SK-N-SH (cell line): ENCODE results near the gene CBLIF. TPM values are rescaled to one million over a fixed set of nuclear protein-coding genes. Genes with fewer than 3 reads are reported as not detected.

Source experiments
- CTCF ChIA-PET: fragments of 300-600, 350-600 bp; formaldehyde crosslinking; extraction: SDS; loops from one replicate; lab custom pipeline; 2021; lab: Yijun Ruan, JAX
- POLR2A ChIA-PET: fragments of 350-600 bp; sonication (Branson Sonifier 250); formaldehyde crosslinking; extraction: SDS; loops from one replicate; lab custom pipeline; 2020; ENCODE audit warnings: antibody characterized with exemption, inconsistent platforms; lab: Yijun Ruan, JAX
- DNase-seq: peaks from one replicate; pipeline ENCODE4 v3.0.0; 2012
- H2AFZ ChIP-seq: fragments of 200-600 bp; sonication (generic); 2 replicates; pipeline ENCODE4 v1.8.1; 2016; ENCODE audit warnings: antibody characterized with exemption, mild to moderate bottlenecking, low read depth
- H3F3A ChIP-seq: fragments of 200-600 bp; sonication (generic); replicated peaks from 2 replicates; pipeline ENCODE3; 2016; ENCODE audit warnings: antibody characterized with exemption, mild to moderate bottlenecking; ENCODE audit not compliant: insufficient read depth
- H3K27ac ChIP-seq, 2 experiments: fragments of 200-500 bp in 1 of 2; fragments of 200-600 bp in 1 of 2; sonication (Bioruptor generic) in 1 of 2; sonication (generic), shearing (Covaris generic) in 1 of 2; 2 replicates each; pipeline versions ENCODE4 v1.5.1 to v1.6.1; 2014 to 2016; ENCODE audit warnings: low read depth in 2 of 2, inconsistent platforms in 1 of 2, low read length in 1 of 2, mild to moderate bottlenecking in 1 of 2, mixed read lengths in 1 of 2
- H3K27me3 ChIP-seq: fragments of 200-600 bp; sonication (generic), shearing (Covaris generic); 2 replicates; pipeline ENCODE4 v1.6.1; 2016; ENCODE audit warnings: mixed run types; ENCODE audit not compliant: insufficient read depth
- H3K36me3 ChIP-seq, 2 experiments: fragments of 200-500 bp in 1 of 2; fragments of 200-600 bp in 1 of 2; sonication (Bioruptor generic) in 1 of 2; sonication (generic) in 1 of 2; replicated peaks in 1 of 2; 2 replicates each; pipeline versions ENCODE3 to v1.5.1; 2014 to 2016; ENCODE audit warnings: low read length in 1 of 2, mild to moderate bottlenecking in 1 of 2; ENCODE audit not compliant: insufficient read depth in 2 of 2, control insufficient read depth in 1 of 2
- H3K4me1 ChIP-seq, 2 experiments: fragments of 200-500 bp in 1 of 2; fragments of 200-600 bp in 1 of 2; sonication (Bioruptor generic) in 1 of 2; sonication (generic), shearing (Covaris generic) in 1 of 2; 2 replicates each; pipeline versions ENCODE4 v1.5.1 to v1.6.1; 2014 to 2016; ENCODE audit warnings: low read depth in 1 of 2, low read length in 1 of 2, mixed run types in 1 of 2; ENCODE audit not compliant: insufficient read depth in 2 of 2, control insufficient read depth in 1 of 2
- H3K4me2 ChIP-seq: fragments of 200-600 bp; sonication (generic), shearing (Covaris generic); 2 replicates; pipeline ENCODE4 v1.6.1; 2017; ENCODE audit warnings: mixed run types
- H3K4me3 ChIP-seq, 2 experiments: fragments of 200-500 bp in 1 of 2; fragments of 200-600 bp in 1 of 2; sonication (Bioruptor generic) in 1 of 2; sonication (generic), shearing (Covaris generic) in 1 of 2; 2 replicates each; pipeline versions ENCODE4 v1.5.1 to v1.8.1; 2014 to 2016; ENCODE audit warnings: low read depth in 2 of 2, inconsistent platforms in 1 of 2, low read length in 1 of 2, mild to moderate bottlenecking in 1 of 2, mixed read lengths in 1 of 2, moderate library complexity in 1 of 2
- H3K79me2 ChIP-seq: fragments of 200-600 bp; sonication (generic); 2 replicates; pipeline ENCODE4 v1.8.1; 2017; ENCODE audit warnings: mild to moderate bottlenecking; ENCODE audit not compliant: insufficient read depth
- H3K9ac ChIP-seq: fragments of 200-600 bp; sonication (generic); 2 replicates; pipeline ENCODE4 v1.6.1; 2017; ENCODE audit warnings: mixed run types
- H3K9me2 ChIP-seq: fragments of 200-600 bp; sonication (generic); 2 replicates; pipeline ENCODE4 v1.6.1; 2017; ENCODE audit warnings: mixed run types
- H3K9me3 ChIP-seq: fragments of 200-600 bp; sonication (generic); 2 replicates; pipeline ENCODE4 v1.6.1; 2017; ENCODE audit warnings: mixed run types, mild to moderate bottlenecking, moderate library complexity
- H4K20me1 ChIP-seq: fragments of 200-600 bp; sonication (generic); 2 replicates; pipeline ENCODE4 v1.6.1; 2017; ENCODE audit warnings: mild to moderate bottlenecking, mixed run types; ENCODE audit not compliant: insufficient read depth
- CHD2 ChIP-seq: fragments of 150-350 bp; IDR thresholded peaks from 2 replicates; pipeline ENCODE4 v1.6.1; 2018; ENCODE audit warnings: low read length; ENCODE audit not compliant: partially characterized antibody
- ELF1 ChIP-seq: IDR thresholded peaks from 2 replicates; pipeline ENCODE4 v1.4.0; 2012
- EZH2phosphoT487 ChIP-seq: fragments of 200-600 bp; sonication (generic); IDR thresholded peaks from 2 replicates; pipeline ENCODE4 v1.6.1; 2017; ENCODE audit warnings: low read depth, mixed run types, mild to moderate bottlenecking, antibody characterized with exemption, moderate library complexity, borderline replicate concordance
- FOXJ3 ChIP-seq: sonication (generic); formaldehyde crosslinking; IDR thresholded peaks from 2 replicates; pipeline ENCODE4 v1.5.1; 2020; ENCODE audit warnings: mild to moderate bottlenecking, missing genetic modification reagents
- GABPA ChIP-seq: IDR thresholded peaks from 2 replicates; pipeline ENCODE4 v1.4.0; 2012; ENCODE audit warnings: low read depth, mild to moderate bottlenecking
- GATA2 ChIP-seq: sonication (generic); formaldehyde crosslinking; IDR thresholded peaks from 2 replicates; pipeline ENCODE4 v1.5.0; 2020; ENCODE audit warnings: mild to moderate bottlenecking, missing genetic modification reagents
- JUND ChIP-seq: IDR thresholded peaks from 2 replicates; pipeline ENCODE4 v1.4.0; 2012
- MEF2A ChIP-seq: IDR thresholded peaks from 2 replicates; pipeline ENCODE4 v1.4.0; 2012; ENCODE audit warnings: low read depth, borderline replicate concordance
- MXI1 ChIP-seq: IDR thresholded peaks from 2 replicates; pipeline ENCODE4 v1.6.1; 2012; ENCODE audit warnings: mild to moderate bottlenecking, low read depth, low read length, improper control_type of control experiment
- NFIC ChIP-seq: IDR thresholded peaks from 2 replicates; pipeline ENCODE4 v1.4.0; 2012; ENCODE audit warnings: borderline replicate concordance
- POLR2AphosphoS5 ChIP-seq: IDR thresholded peaks from 2 replicates; pipeline ENCODE4 v1.6.1; 2012; ENCODE audit warnings: low read depth, low read length
- RAD21 ChIP-seq: IDR thresholded peaks from 2 replicates; pipeline ENCODE4 v1.6.1; 2012; ENCODE audit warnings: mild to moderate bottlenecking, low read length
- RCOR1 ChIP-seq: fragments of 150-350 bp; IDR thresholded peaks from 2 replicates; pipeline ENCODE4 v1.6.1; 2017; ENCODE audit warnings: antibody characterized with exemption, low read length
- SIN3A ChIP-seq: IDR thresholded peaks from 2 replicates; pipeline ENCODE4 v1.6.1; 2012; ENCODE audit warnings: low read depth, mild to moderate bottlenecking, low read length, moderate library complexity, borderline replicate concordance
- TAF1 ChIP-seq: IDR thresholded peaks from 2 replicates; pipeline ENCODE4 v1.6.1; 2012; ENCODE audit warnings: low read depth, mild to moderate bottlenecking, low read length, moderate library complexity, borderline replicate concordance
- TCF12 ChIP-seq: IDR thresholded peaks from 2 replicates; pipeline ENCODE4 v1.4.0; 2012
- TEAD4 ChIP-seq: IDR thresholded peaks from 2 replicates; pipeline ENCODE4 v1.4.0; 2012; ENCODE audit warnings: mild to moderate bottlenecking, borderline replicate concordance; ENCODE audit not compliant: insufficient read depth
- WGBS: methylation state at CpG from one replicate; pipeline ENCODE4 v1.1.6; 2017; ENCODE audit warnings: low lambda C conversion rate; 5-methylcytosine and 5-hydroxymethylcytosine counted together
- polyA plus RNA-seq, 3 experiments: library from polyadenylated mRNA; depleted of rRNA; stranded (reverse); fragments of >200 nt; gene quantifications; 2 replicates each; pipeline ENCODE4 v1.2.3, GENCODE V29; 2012
- TF ChIP-seq, protein P1 (sequence below): fragments of 200-600 bp; sonication (generic); IDR thresholded peaks from 2 replicates; pipeline ENCODE4 v1.6.1; 2017; ENCODE audit warnings: antibody characterized with exemption, mild to moderate bottlenecking, moderate library complexity
- TF ChIP-seq, protein P2 (sequence below): IDR thresholded peaks from 2 replicates; pipeline ENCODE4 v1.4.0; 2012; ENCODE audit warnings: low read depth, borderline replicate concordance
- TF ChIP-seq, protein P3 (sequence below): IDR thresholded peaks from 2 replicates; pipeline ENCODE4 v1.4.0; 2012; ENCODE audit warnings: low read depth, borderline replicate concordance
- TF ChIP-seq, protein P4 (sequence below): IDR thresholded peaks from 2 replicates; pipeline ENCODE4 v1.6.1; 2012; ENCODE audit warnings: mild to moderate bottlenecking, low read depth, low read length, moderate library complexity
- TF ChIP-seq, protein P5 (sequence below): fragments of 150-350 bp; IDR thresholded peaks from 2 replicates; pipeline ENCODE4 v1.6.1; 2017; ENCODE audit warnings: antibody characterized with exemption, low read length, low read depth, borderline replicate concordance

The CBLIF gene
- polyA plus RNA-seq, 1 of the 3 experiments (the other 2 are of a cell fraction), result not detected

DNA sequence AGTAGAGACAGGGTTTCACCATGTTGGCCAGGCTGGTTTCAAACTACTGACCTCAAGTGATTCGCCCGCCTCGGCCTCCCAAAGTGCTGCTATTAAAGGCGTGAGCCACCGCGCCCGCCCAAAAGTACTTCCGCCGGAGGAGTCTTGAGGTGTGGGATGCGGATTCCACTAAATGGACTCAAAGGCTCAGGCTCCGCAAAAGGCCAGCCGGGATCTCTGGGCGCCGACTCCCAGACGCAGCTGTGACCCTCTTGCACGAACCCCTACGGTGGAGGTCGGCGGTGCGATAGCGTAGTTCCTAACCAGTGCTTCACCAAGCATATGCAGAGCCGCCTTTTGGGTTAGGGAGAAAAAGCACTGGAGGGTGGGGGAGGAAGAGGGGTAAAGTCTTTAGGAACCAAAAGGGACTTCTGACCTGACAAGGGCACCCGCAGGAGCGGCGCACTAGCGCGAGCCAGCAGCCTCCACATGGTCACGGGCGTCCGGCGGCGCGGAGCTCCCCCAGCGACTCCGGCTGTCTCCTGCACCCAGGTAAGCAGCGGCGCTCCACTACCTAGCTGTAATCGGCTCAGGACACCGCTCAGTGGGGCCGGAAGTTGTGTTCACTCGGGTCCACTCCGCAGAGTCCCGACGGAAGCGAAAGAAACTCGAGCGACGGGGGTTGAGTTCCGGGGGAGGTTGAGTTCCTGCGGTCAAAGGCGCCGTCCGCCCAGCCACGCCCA lies 34.9 kb downstream of the CBLIF start, which contains the start of gene MRPL16:
TSS of gene MRPL16 (minus strand) at position 590 of the 722 bp plus-strand sequence. CDS start at position 470, 120 bp downstream.
- DNase-seq, result peak; percentile 87
- Histone ChIP-seq H3F3A (peaks cover 12% of the 10 kb centered on the region), H2AFZ (peak within 1 kb of the TSS; percentile 97), H3K9me2 (no peaks in the 10 kb centered on the region), H3K27ac (peak within 1 kb of the TSS; percentile 55 to 58; a peak in 3 of 4 replicates), H3K4me1 (peaks cover 0 to 5% of the 10 kb centered on the region in 2 experiments; a peak in 2 of 4 replicates), H3K27me3 (no peaks in the 10 kb centered on the region), H3K9ac (peak within 1 kb of the TSS; percentile 76), H3K79me2 (peaks cover 19% of the 10 kb centered on the region), H3K9me3 (no peaks in the 10 kb centered on the region), H3K4me3 (peak within 1 kb of the TSS; percentile 95), H4K20me1 (no peaks in the 10 kb centered on the region), H3K36me3 (peaks cover 34 to 35% of the 10 kb centered on the region in 2 experiments), H3K4me2 (peak within 1 kb of the TSS; percentile 95)
- CTCF ChIA-PET, result interaction anchor here (1.3 to 5.9 kb wide), 3 partner anchors 10 to 652 kb away, joined by 3 to 35 read pairs (median 4); partner anchors contain the start of gene STX3
- POLR2A ChIA-PET, result interaction anchor here (0.7 kb wide), 1 partner anchor 55 kb away, joined by 4 read pairs; no protein-coding TSS in a partner anchor
- WGBS, result 1% methylated on average over 26 of the region's 54 CpGs
- TF ChIP-seq GATA2 (CRISPR knock-in tag), result no peak
- peak; percentile 32; the same call in 1 of the 2 replicates for TF ChIP-seq FOXJ3 (CRISPR knock-in tag)
- peak; percentile 28; the same call in 1 of the 2 replicates for TF ChIP-seq MXI1
- TF ChIP-seq, protein P1, sequence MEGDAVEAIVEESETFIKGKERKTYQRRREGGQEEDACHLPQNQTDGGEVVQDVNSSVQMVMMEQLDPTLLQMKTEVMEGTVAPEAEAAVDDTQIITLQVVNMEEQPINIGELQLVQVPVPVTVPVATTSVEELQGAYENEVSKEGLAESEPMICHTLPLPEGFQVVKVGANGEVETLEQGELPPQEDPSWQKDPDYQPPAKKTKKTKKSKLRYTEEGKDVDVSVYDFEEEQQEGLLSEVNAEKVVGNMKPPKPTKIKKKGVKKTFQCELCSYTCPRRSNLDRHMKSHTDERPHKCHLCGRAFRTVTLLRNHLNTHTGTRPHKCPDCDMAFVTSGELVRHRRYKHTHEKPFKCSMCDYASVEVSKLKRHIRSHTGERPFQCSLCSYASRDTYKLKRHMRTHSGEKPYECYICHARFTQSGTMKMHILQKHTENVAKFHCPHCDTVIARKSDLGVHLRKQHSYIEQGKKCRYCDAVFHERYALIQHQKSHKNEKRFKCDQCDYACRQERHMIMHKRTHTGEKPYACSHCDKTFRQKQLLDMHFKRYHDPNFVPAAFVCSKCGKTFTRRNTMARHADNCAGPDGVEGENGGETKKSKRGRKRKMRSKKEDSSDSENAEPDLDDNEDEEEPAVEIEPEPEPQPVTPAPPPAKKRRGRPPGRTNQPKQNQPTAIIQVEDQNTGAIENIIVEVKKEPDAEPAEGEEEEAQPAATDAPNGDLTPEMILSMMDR, result 0 out of 2 replicates have a peak, but pooled peaks have one; percentile 9
- peak; percentile 69 for TF ChIP-seq CHD2
- peak; percentile 99 for TF ChIP-seq GABPA
- TF ChIP-seq SIN3A, result peak; percentile 89; the same call in 1 of the 2 replicates
- TF ChIP-seq POLR2AphosphoS5, result peak; percentile 76
- 0 out of 2 replicates have a peak, but pooled peaks have one; percentile 29 for TF ChIP-seq ELF1
- TF ChIP-seq, protein P2, sequence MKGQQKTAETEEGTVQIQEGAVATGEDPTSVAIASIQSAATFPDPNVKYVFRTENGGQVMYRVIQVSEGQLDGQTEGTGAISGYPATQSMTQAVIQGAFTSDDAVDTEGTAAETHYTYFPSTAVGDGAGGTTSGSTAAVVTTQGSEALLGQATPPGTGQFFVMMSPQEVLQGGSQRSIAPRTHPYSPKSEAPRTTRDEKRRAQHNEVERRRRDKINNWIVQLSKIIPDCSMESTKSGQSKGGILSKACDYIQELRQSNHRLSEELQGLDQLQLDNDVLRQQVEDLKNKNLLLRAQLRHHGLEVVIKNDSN, result peak; percentile 45; the same call in 1 of the 2 replicates
- peak; percentile 26; the same call in 1 of the 2 replicates for TF ChIP-seq JUND
- no peak for TF ChIP-seq RCOR1
- no peak for TF ChIP-seq RAD21
- no peak; the same call in 1 of the 2 replicates for TF ChIP-seq NFIC
- no peak for TF ChIP-seq EZH2phosphoT487
- TF ChIP-seq, protein P3, sequence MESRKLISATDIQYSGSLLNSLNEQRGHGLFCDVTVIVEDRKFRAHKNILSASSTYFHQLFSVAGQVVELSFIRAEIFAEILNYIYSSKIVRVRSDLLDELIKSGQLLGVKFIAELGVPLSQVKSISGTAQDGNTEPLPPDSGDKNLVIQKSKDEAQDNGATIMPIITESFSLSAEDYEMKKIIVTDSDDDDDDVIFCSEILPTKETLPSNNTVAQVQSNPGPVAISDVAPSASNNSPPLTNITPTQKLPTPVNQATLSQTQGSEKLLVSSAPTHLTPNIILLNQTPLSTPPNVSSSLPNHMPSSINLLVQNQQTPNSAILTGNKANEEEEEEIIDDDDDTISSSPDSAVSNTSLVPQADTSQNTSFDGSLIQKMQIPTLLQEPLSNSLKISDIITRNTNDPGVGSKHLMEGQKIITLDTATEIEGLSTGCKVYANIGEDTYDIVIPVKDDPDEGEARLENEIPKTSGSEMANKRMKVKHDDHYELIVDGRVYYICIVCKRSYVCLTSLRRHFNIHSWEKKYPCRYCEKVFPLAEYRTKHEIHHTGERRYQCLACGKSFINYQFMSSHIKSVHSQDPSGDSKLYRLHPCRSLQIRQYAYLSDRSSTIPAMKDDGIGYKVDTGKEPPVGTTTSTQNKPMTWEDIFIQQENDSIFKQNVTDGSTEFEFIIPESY, result peak; percentile 57; the same call in 1 of the 2 replicates
- TF ChIP-seq MEF2A, result no peak
- TF ChIP-seq TEAD4, result no peak
- TF ChIP-seq, protein P4, sequence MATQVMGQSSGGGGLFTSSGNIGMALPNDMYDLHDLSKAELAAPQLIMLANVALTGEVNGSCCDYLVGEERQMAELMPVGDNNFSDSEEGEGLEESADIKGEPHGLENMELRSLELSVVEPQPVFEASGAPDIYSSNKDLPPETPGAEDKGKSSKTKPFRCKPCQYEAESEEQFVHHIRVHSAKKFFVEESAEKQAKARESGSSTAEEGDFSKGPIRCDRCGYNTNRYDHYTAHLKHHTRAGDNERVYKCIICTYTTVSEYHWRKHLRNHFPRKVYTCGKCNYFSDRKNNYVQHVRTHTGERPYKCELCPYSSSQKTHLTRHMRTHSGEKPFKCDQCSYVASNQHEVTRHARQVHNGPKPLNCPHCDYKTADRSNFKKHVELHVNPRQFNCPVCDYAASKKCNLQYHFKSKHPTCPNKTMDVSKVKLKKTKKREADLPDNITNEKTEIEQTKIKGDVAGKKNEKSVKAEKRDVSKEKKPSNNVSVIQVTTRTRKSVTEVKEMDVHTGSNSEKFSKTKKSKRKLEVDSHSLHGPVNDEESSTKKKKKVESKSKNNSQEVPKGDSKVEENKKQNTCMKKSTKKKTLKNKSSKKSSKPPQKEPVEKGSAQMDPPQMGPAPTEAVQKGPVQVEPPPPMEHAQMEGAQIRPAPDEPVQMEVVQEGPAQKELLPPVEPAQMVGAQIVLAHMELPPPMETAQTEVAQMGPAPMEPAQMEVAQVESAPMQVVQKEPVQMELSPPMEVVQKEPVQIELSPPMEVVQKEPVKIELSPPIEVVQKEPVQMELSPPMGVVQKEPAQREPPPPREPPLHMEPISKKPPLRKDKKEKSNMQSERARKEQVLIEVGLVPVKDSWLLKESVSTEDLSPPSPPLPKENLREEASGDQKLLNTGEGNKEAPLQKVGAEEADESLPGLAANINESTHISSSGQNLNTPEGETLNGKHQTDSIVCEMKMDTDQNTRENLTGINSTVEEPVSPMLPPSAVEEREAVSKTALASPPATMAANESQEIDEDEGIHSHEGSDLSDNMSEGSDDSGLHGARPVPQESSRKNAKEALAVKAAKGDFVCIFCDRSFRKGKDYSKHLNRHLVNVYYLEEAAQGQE, result peak; percentile 64; the same call in 1 of the 2 replicates
- peak; percentile 45; the same call in 1 of the 2 replicates for TF ChIP-seq TCF12
- peak; percentile 96 for TF ChIP-seq TAF1
- TF ChIP-seq, protein P5, sequence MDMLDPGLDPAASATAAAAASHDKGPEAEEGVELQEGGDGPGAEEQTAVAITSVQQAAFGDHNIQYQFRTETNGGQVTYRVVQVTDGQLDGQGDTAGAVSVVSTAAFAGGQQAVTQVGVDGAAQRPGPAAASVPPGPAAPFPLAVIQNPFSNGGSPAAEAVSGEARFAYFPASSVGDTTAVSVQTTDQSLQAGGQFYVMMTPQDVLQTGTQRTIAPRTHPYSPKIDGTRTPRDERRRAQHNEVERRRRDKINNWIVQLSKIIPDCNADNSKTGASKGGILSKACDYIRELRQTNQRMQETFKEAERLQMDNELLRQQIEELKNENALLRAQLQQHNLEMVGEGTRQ, result no peak
